ENCODE data around the gene C1orf185.
"Not testable (repeated sequence)": the region's sequence is repeated elsewhere in the genome, so short reads cannot be mapped to it uniquely, and the experiment has no call there.

C1orf185 gene

GRCh38 chr1:51165540-51165939 is 63.5 kb downstream of the C1orf185 start:
- no peak for TF ChIP-seq CTCF (conservative IDR thresholded peaks at IDR 0.05; ENCODE audit: low read depth, low read length)
- DNase-seq (ENCODE audit: low read depth) = no peak
- H3K4me3 ChIP-seq (ENCODE audit: low read length) = no peak overlapping the region

- no peak for DNase-seq (ENCODE audit: low read depth)
- no peak overlapping the region for H3K4me3 ChIP-seq (ENCODE audit: low read length)
- TF ChIP-seq CTCF (conservative IDR thresholded peaks at IDR 0.05; ENCODE audit: low read depth, low read length) = no peak
Measured at GRCh38 chr1:51168266-51168845, 66.3 kb downstream of the C1orf185 start.

GRCh38 chr1:51168936-51169335 is 66.9 kb downstream of the C1orf185 start:
- DNase-seq (ENCODE audit: low read depth) = no peak
- TF ChIP-seq CTCF (conservative IDR thresholded peaks at IDR 0.05; ENCODE audit: low read depth, low read length) = no peak
- no peak overlapping the region for H3K4me3 ChIP-seq (ENCODE audit: low read length)

GRCh38 chr1:51170342-51170741 is 68.3 kb downstream of the C1orf185 start:
- TF ChIP-seq CTCF (conservative IDR thresholded peaks at IDR 0.05; ENCODE audit: low read depth, low read length) = no peak
- DNase-seq (ENCODE audit: low read depth) = no peak
- no peak overlapping the region for H3K4me3 ChIP-seq (ENCODE audit: low read length)

- DNase-seq (ENCODE audit: low read depth) = no peak
- H3K4me3 ChIP-seq (ENCODE audit: low read length) = no peak overlapping the region
- TF ChIP-seq CTCF (conservative IDR thresholded peaks at IDR 0.05; ENCODE audit: low read depth, low read length) = no peak
Measured at GRCh38 chr1:51172811-51173210, 70.8 kb downstream of the C1orf185 start.

- no peak overlapping the region for H3K4me3 ChIP-seq (ENCODE audit: low read length)
Measured at GRCh38 chr1:51175278-51175677, 73.2 kb downstream of the C1orf185 start.

GRCh38 chr1:51177988-51178387 is 76.0 kb downstream of the C1orf185 start:
- H3K4me3 ChIP-seq (ENCODE audit: low read length); DNase-seq (ENCODE audit: low read depth): not testable (repeated sequence)

More at GRCh38 chr1:51175278-51175677, 73.2 kb downstream of the C1orf185 start:
- DNase-seq (ENCODE audit: low read depth) = no peak
- no peak for TF ChIP-seq CTCF (conservative IDR thresholded peaks at IDR 0.05; ENCODE audit: low read depth, low read length)
